A549 (cell line): ENCODE measurements around the gene FOXC2. TPM values are rescaled to one million over a fixed set of nuclear protein-coding genes. Genes with fewer than 3 reads are reported as not detected.

Source experiments
- ATAC-seq, 2 experiments: fragments of 200-7000 bp in 1 of 2; fragments of >200 bp in 1 of 2; cut with Nextera tagmentation in 1 of 2; cut with Tn5 transposase in 1 of 2; 3 replicates each; pipeline versions ENCODE4 v1.8.0 to v1.9.1; 2018 to 2020; ENCODE audit warnings: mild to moderate bottlenecking in 1 of 2, moderate library complexity in 1 of 2
- CTCF ChIA-PET: fragments of 300-600 bp; sonication (Branson Sonifier 250); formaldehyde crosslinking; extraction: SDS; loops from one replicate; lab custom pipeline; 2021; ENCODE audit warnings: antibody characterized with exemption, inconsistent platforms; lab: Yijun Ruan, JAX
- POLR2A ChIA-PET: fragments of 350-600 bp; formaldehyde crosslinking; extraction: SDS; loops from one replicate; lab custom pipeline; 2021; ENCODE audit warnings: antibody characterized with exemption, inconsistent platforms; lab: Yijun Ruan, JAX
- DNase-seq, 2 experiments: peaks; one replicate each; pipeline versions ENCODE4 v3.0.0 to v3.0.0-alpha.2; 2011 to 2016; ENCODE audit warnings: low read depth in 1 of 2, low spot score in 1 of 2
- FAIRE-seq: peaks from 2 replicates; lab custom pipeline; 2011; peaks lifted over from hg19 to GRCh38; lab: Jason Lieb, UNC
- H3K27ac ChIP-seq, 2 experiments: fragments of >200 bp; sonication (Bioruptor Twin); formaldehyde crosslinking; 3 replicates each; pipeline ENCODE4 v1.5.1; 2016 to 2017
- H3K4me1 ChIP-seq: fragments of >200 bp; sonication (Bioruptor Twin); formaldehyde crosslinking; 3 replicates; pipeline ENCODE4 v1.6.1; 2016
- H3K4me2 ChIP-seq: fragments of >200 bp; sonication (Bioruptor Twin); formaldehyde crosslinking; 3 replicates; pipeline ENCODE4 v1.6.1; 2016
- H3K4me3 ChIP-seq: fragments of >200 bp; sonication (Bioruptor Twin); formaldehyde crosslinking; 3 replicates; pipeline ENCODE4 v1.5.1; 2016
- H3K9me3 ChIP-seq: fragments of >200 bp; sonication (Bioruptor Twin); formaldehyde crosslinking; 3 replicates; pipeline ENCODE4 v1.6.1; 2016
- CBX2 ChIP-seq: fragments of 200-600 bp; sonication (generic); IDR thresholded peaks from 2 replicates; pipeline ENCODE4 v1.6.1; 2016; ENCODE audit warnings: low read depth, mild to moderate bottlenecking, borderline replicate concordance
- CHD4 ChIP-seq: fragments of 200-600 bp; sonication (generic); IDR thresholded peaks from 2 replicates; pipeline ENCODE4 v1.6.1; 2016; ENCODE audit warnings: antibody characterized with exemption, mild to moderate bottlenecking, borderline replicate concordance
- ELK1 ChIP-seq: fragments of 150-350 bp; IDR thresholded peaks from 2 replicates; pipeline ENCODE4 v1.6.1; 2014; ENCODE audit warnings: low read depth, mild to moderate bottlenecking, low read length
- FOSB ChIP-seq: fragments of 250-450 bp; sonication (Bioruptor Pico); IDR thresholded peaks from 2 replicates; pipeline ENCODE4 v1.5.0; 2020; ENCODE audit warnings: mild to moderate bottlenecking, moderate library complexity
- FOSL2 ChIP-seq, 2 experiments: fragments of 450-650 bp in 1 of 2; fragments of >200 bp in 1 of 2; sonication (Bioruptor Twin) in 1 of 2; formaldehyde crosslinking; IDR thresholded peaks; 2 replicates each; pipeline versions ENCODE4 v1.5.0 to v1.6.1; 2016 to 2020; ENCODE audit warnings: mild to moderate bottlenecking in 1 of 2, moderate library complexity in 1 of 2
- HOXA7 ChIP-seq: fragments of 250-450 bp; sonication (Bioruptor Pico); IDR thresholded peaks from 2 replicates; pipeline ENCODE4 v1.5.0; 2020; ENCODE audit warnings: mild to moderate bottlenecking, moderate library complexity
- HOXB5 ChIP-seq: fragments of 250-450 bp; sonication (Bioruptor Pico); IDR thresholded peaks from 2 replicates; pipeline ENCODE4 v1.5.0; 2020; ENCODE audit warnings: mild to moderate bottlenecking, moderate library complexity
- MAX ChIP-seq: IDR thresholded peaks from 2 replicates; pipeline ENCODE4 v1.6.1; 2012
- MYC ChIP-seq: IDR thresholded peaks from 2 replicates; pipeline ENCODE4 v1.6.1; 2012; ENCODE audit warnings: mild to moderate bottlenecking, inconsistent platforms, low read length, improper control_type of control experiment, borderline replicate concordance
- NFE2L2 ChIP-seq: fragments of 150-350 bp; conservative IDR thresholded peaks from 2 replicates; pipeline ENCODE4 v1.6.1; 2014; ENCODE audit warnings: low read length
- RAD21 ChIP-seq, 2 experiments: fragments of >200 bp in 1 of 2; sonication (Bioruptor Twin) in 1 of 2; formaldehyde crosslinking in 1 of 2; IDR thresholded peaks in 1 of 2; conservative IDR thresholded peaks in 1 of 2; 2 replicates in 1 of 2; 3 replicates in 1 of 2; pipeline ENCODE4 v1.6.1; 2012 to 2018; ENCODE audit warnings: inconsistent platforms in 1 of 2
- RARB ChIP-seq: fragments of 250-450 bp; sonication (Bioruptor Pico); IDR thresholded peaks from 2 replicates; pipeline ENCODE4 v1.8.0; 2021; ENCODE audit warnings: mild to moderate bottlenecking, moderate library complexity
- REST ChIP-seq: fragments of 200-600 bp; sonication (generic); IDR thresholded peaks from 2 replicates; pipeline ENCODE4 v1.6.1; 2016; ENCODE audit warnings: antibody characterized with exemption, mild to moderate bottlenecking, moderate library complexity
- RFX5 ChIP-seq: fragments of 450-650 bp; IDR thresholded peaks from 2 replicates; pipeline ENCODE4 v1.7.1; 2014; ENCODE audit warnings: antibody characterized with exemption, mild to moderate bottlenecking, moderate library complexity
- RNF2 ChIP-seq: fragments of 200-600 bp; sonication (generic); IDR thresholded peaks from 2 replicates; pipeline ENCODE4 v1.6.1; 2016; ENCODE audit warnings: low read depth, mild to moderate bottlenecking, antibody characterized with exemption, moderate library complexity, borderline replicate concordance
- SMC3 ChIP-seq: fragments of >200 bp; sonication (Bioruptor Twin); formaldehyde crosslinking; IDR thresholded peaks from 3 replicates; pipeline ENCODE4 v1.6.1; 2018; ENCODE audit warnings: inconsistent platforms
- TFCP2L1 ChIP-seq: fragments of 250-450 bp; sonication (Bioruptor Pico); IDR thresholded peaks from 2 replicates; pipeline ENCODE4 v1.5.0; 2021; ENCODE audit warnings: mild to moderate bottlenecking
- ZNF302 ChIP-seq: fragments of 250-450 bp; sonication (Bioruptor Pico); IDR thresholded peaks from 2 replicates; pipeline ENCODE4 v1.9.0; 2021; ENCODE audit warnings: inconsistent platforms, mild to moderate bottlenecking, moderate library complexity
- ZSCAN20 ChIP-seq: fragments of 250-450 bp; sonication (Bioruptor Pico); IDR thresholded peaks from 2 replicates; pipeline ENCODE4 v1.8.0; 2022; ENCODE audit warnings: mild to moderate bottlenecking, moderate library complexity
- WGBS: methylation state at CpG from one replicate; pipeline ENCODE4 v1.1.6; 2017; ENCODE audit errors: missing lambda C conversion rate; 5-methylcytosine and 5-hydroxymethylcytosine counted together
- polyA plus RNA-seq, 4 experiments: library from polyadenylated mRNA; depleted of rRNA in 3 of 4; stranded (reverse); fragments of >200 nt; fragmentation: RNase III in 1 of 4; extraction: RNeasy Plus Mini Kit Qiagen cat#74134 plus additional on column Dnase treatment in 1 of 4; gene quantifications; 2 replicates in 3 of 4; 3 replicates in 1 of 4; pipeline ENCODE4 v1.2.3, GENCODE V29; 2011 to 2017
- TF ChIP-seq, protein P1 (sequence below): fragments of >200 bp; sonication (Bioruptor Twin); formaldehyde crosslinking; IDR thresholded peaks from 3 replicates; pipeline ENCODE4 v1.5.1; 2016
- TF ChIP-seq, protein P2 (sequence below): fragments of 250-450 bp; sonication (Bioruptor Pico); IDR thresholded peaks from 2 replicates; pipeline ENCODE4 v1.5.0; 2021; ENCODE audit warnings: mild to moderate bottlenecking, moderate library complexity, borderline replicate concordance

FOXC2 gene
- polyA plus RNA-seq, 2 of the 4 experiments (the other 2 are of a cell fraction), result 0.06 to 0.28 TPM

- TF ChIP-seq, protein P1, sequence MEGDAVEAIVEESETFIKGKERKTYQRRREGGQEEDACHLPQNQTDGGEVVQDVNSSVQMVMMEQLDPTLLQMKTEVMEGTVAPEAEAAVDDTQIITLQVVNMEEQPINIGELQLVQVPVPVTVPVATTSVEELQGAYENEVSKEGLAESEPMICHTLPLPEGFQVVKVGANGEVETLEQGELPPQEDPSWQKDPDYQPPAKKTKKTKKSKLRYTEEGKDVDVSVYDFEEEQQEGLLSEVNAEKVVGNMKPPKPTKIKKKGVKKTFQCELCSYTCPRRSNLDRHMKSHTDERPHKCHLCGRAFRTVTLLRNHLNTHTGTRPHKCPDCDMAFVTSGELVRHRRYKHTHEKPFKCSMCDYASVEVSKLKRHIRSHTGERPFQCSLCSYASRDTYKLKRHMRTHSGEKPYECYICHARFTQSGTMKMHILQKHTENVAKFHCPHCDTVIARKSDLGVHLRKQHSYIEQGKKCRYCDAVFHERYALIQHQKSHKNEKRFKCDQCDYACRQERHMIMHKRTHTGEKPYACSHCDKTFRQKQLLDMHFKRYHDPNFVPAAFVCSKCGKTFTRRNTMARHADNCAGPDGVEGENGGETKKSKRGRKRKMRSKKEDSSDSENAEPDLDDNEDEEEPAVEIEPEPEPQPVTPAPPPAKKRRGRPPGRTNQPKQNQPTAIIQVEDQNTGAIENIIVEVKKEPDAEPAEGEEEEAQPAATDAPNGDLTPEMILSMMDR, result no peak
- TF ChIP-seq CHD4 (no peak), SMC3 (no peak)
Observed at GRCh38 chr16:86542756-86543750, 23.6 kb upstream of the FOXC2 start (continued).

DNA sequence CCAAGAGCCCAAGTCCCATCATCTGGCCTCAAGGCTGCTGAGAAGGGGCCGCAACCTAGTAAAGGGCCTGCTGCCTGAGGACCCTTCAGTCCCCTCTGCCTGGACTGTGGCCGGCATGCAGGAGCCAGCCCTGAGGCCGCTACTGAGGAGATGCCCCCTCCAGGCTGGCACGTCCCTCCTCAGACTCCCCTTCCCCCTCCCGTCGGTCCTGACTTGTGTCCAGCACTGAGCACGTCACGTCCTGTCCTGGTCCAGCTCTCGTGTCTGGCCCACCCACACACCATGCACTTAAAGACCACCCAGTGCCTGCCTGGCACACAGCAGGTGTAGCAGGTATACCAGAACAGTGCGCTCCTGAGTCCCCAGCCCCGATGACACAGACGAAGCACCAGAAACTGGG is 21.1 kb upstream of the FOXC2 start:
- POLR2A ChIA-PET, result no interaction called here
- H3K4me1 ChIP-seq, result no peaks in the 10 kb centered on the region
- WGBS, result 81% methylated on average over 12 of the region's 12 CpGs
- no peaks in the 10 kb centered on the region for H3K9me3 ChIP-seq
- FAIRE-seq, result no peak
- CTCF ChIA-PET, result interaction anchor here (0.9 to 3.2 kb wide), 2 partner anchors 517 to 733 kb away, joined by 3 to 8 read pairs; no protein-coding TSS in a partner anchor
- no peak for ATAC-seq
- no peak overlapping the region for H3K4me2 ChIP-seq
- DNase-seq, result no peak
- TF ChIP-seq CBX2 (no peak), RNF2 (no peak), ZSCAN20 (CRISPR knock-in tag) (no peak), FOSL2 (IDR thresholded peaks at IDR 0.05) (no peak), FOSL2 (CRISPR knock-in tag; IDR thresholded peaks at IDR 0.05) (no peak), HOXA7 (CRISPR knock-in tag) (no peak), MYC (no peak), HOXB5 (CRISPR knock-in tag) (no peak), TFCP2L1 (CRISPR knock-in tag) (no peak), NFE2L2 (no peak), ZNF302 (CRISPR knock-in tag) (no peak), MAX (no peak), RAD21 (conservative IDR thresholded peaks at IDR 0.05 in 1 of 2, IDR thresholded peaks at IDR 0.05 in 1 of 2) (no peak), SMC3 (no peak), RARB (CRISPR knock-in tag) (no peak), ELK1 (no peak), REST (no peak), RFX5 (no peak), FOSB (CRISPR knock-in tag) (no peak)
- TF ChIP-seq, protein P2, sequence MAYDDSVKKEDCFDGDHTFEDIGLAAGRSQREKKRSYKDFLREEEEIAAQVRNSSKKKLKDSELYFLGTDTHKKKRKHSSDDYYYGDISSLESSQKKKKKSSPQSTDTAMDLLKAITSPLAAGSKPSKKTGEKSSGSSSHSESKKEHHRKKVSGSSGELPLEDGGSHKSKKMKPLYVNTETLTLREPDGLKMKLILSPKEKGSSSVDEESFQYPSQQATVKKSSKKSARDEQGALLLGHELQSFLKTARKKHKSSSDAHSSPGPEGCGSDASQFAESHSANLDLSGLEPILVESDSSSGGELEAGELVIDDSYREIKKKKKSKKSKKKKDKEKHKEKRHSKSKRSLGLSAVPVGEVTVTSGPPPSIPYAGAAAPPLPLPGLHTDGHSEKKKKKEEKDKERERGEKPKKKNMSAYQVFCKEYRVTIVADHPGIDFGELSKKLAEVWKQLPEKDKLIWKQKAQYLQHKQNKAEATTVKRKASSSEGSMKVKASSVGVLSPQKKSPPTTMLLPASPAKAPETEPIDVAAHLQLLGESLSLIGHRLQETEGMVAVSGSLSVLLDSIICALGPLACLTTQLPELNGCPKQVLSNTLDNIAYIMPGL (CRISPR knock-in tag), result no peak
- TF ChIP-seq, all 56 proteins: peak for 0
- Histone ChIP-seq H3K27ac (no peak overlapping the region), H3K4me3 (no peak overlapping the region)
